H7 (cell line): ENCODE measurements around the gene PSME1. TPM values are rescaled to one million over a fixed set of nuclear protein-coding genes. Genes with fewer than 3 reads are reported as not detected.

Experiments used
- DNase-seq: peaks from one replicate; pipeline ENCODE4 v3.0.0; 2012
- H3K27me3 ChIP-seq: 2 replicates; pipeline ENCODE4 v1.6.0; 2011; ENCODE audit warnings: mild to moderate bottlenecking, low read length; ENCODE audit not compliant: control insufficient read depth, insufficient read depth
- H3K36me3 ChIP-seq: replicated peaks from 2 replicates; pipeline ENCODE4 v1.5.1; 2011; ENCODE audit warnings: low read length; ENCODE audit not compliant: control insufficient read depth, insufficient read depth
- H3K4me3 ChIP-seq: 2 replicates; pipeline ENCODE4 v1.5.1; 2011; ENCODE audit warnings: low read depth, mild to moderate bottlenecking, control low read depth, low read length, moderate library complexity; ENCODE audit not compliant: insufficient read depth
- total RNA-seq: library from RNA; depleted of rRNA; stranded (reverse); fragments of >200 nt; shearing (Covaris generic); gene quantifications from 2 replicates; pipeline ENCODE4 v1.2.3, GENCODE V29; 2014

PSME1 gene
- total RNA-seq, 1 experiment from 2014 or later = 49.3 TPM

- Histone ChIP-seq H3K27me3 (no peaks in the 10 kb centered on the region), H3K36me3 (peaks cover 17% of the 10 kb centered on the region), H3K4me3 (no peak overlapping the region)
- DNase-seq = no peak
These were observed 8.5 kb downstream of the PSME1 start for GRCh38 chr14:24144451-24144850.

- no peak for DNase-seq
- no peak overlapping the region for H3K4me3 ChIP-seq
- H3K27me3 ChIP-seq = no peaks in the 10 kb centered on the region
- H3K36me3 ChIP-seq = peaks cover 19% of the 10 kb centered on the region
These were observed 9.2 kb downstream of the PSME1 start for GRCh38 chr14:24145219-24145618.

- Histone ChIP-seq H3K27me3 (no peaks in the 10 kb centered on the region), H3K4me3 (peak overlapping the region; percentile 69), H3K36me3 (peaks cover 23% of the 10 kb centered on the region)
- DNase-seq = no peak
These were observed 9.9 kb downstream of the PSME1 start for GRCh38 chr14:24145690-24146452.

GRCh38 chr14:24146453-24146977 is 10.5 kb downstream of the PSME1 start, which contains the start of gene PSME2:
Gene PSME2 (minus strand): TSS chr14:24146610. CDS start chr14:24146581, 29 bp downstream.
- DNase-seq = peak; percentile 99
- Histone ChIP-seq H3K4me3 (peak within 1 kb of the TSS; percentile 84), H3K36me3 (peaks cover 29% of the 10 kb centered on the region), H3K27me3 (no peaks in the 10 kb centered on the region)

GRCh38 chr14:24146978-24147760 is 11.2 kb downstream of the PSME1 start, which contains the start of gene RNF31:
Gene RNF31 (plus strand): TSS chr14:24147498. CDS start chr14:24147699, 201 bp downstream.
- DNase-seq = peak; percentile 99
- H3K36me3 ChIP-seq = peaks cover 34% of the 10 kb centered on the region
- H3K4me3 ChIP-seq = peak within 1 kb of the TSS; percentile 84
- H3K27me3 ChIP-seq = no peaks in the 10 kb centered on the region

DNA sequence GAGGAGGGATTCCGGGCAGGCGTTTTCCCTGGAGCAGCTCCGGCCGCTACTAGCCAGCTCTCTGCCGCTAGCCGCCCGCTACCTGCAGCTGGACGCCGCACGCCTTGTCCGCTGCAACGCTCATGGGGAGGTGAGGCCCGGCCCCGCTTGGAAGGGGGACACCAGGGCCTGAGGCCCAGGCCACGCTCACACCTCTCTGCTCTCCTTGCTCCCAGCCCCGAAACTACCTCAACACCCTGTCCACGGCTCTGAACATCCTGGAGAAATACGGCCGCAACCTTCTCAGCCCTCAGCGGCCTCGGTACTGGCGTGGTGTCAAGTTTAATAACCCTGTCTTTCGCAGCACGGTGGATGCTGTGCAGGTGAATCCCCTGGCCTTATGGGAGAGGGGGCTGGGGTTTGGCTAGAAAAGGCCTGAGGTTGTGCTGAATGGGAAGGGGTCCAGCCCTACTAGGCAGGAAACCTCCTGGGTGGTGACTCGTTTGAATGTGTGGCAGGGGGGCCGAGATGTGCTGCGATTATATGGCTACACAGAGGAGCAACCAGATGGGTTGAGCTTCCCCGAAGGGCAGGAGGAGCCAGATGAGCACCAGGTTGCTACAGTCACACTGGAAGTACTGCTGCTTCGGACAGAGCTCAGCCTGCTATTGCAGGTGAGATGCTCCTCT is 11.9 kb downstream of the PSME1 start:
- DNase-seq = no peak
- Histone ChIP-seq H3K4me3 (peak overlapping the region; percentile 84), H3K27me3 (no peaks in the 10 kb centered on the region), H3K36me3 (peaks cover 35% of the 10 kb centered on the region)

DNA sequence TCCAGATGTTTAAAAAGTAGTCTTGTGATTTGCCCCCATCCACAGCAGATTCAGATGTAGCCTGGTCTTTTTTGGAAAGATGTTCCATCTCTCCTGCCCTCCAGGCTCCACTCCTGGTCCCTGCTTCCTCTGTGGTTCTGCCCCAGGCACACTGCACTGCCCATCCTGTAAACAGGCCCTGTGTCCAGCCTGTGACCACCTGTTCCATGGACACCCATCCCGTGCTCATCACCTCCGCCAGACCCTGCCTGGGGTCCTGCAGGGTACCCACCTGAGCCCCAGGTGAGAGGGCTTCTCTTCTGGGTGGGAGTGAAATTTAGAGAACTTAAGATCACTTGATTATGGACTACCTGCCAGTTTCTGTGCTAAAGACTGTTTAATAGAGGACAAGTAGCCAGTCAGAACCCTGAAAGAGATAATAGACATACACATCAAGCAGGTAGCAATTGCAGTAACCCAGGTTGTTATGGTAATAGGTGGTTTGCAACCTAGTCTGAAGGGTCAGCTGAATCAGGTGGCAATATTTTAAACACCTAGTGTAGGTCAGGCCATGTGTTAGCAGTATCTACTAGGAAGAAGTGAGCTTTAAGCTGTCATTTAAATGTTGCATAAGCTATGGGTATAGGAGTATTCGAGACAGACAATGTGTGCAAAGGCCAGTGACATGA is 13.4 kb downstream of the PSME1 start:
- Histone ChIP-seq H3K36me3 (peaks cover 34% of the 10 kb centered on the region), H3K4me3 (no peak overlapping the region)
- DNase-seq = no peak

DNA sequence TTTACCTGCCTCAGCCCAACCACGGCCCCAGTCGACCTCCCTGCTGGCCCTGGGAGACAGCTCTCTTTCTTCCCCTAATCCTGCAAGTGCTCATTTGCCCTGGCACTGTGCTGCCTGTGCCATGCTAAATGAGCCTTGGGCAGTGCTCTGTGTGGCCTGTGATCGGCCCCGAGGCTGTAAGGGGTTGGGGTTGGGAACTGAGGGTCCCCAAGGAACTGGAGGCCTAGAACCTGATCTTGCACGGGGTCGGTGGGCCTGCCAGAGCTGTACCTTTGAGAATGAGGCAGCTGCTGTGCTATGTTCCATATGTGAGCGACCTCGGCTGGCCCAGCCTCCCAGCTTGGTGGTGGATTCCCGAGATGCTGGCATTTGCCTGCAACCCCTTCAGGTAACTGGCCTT is 14.1 kb downstream of the PSME1 start:
- Histone ChIP-seq H3K36me3 (peaks cover 36% of the 10 kb centered on the region), H3K27me3 (no peaks in the 10 kb centered on the region), H3K4me3 (no peak overlapping the region)
- DNase-seq = no peak

More for the DNA sequence above, 13.4 kb downstream of the PSME1 start:
- H3K27me3 ChIP-seq = no peaks in the 10 kb centered on the region

GRCh38 chr14:24150567-24150966 is 14.6 kb downstream of the PSME1 start:
- H3K4me3 ChIP-seq = no peak overlapping the region

GRCh38 chr14:24150993-24151392 is 15.0 kb downstream of the PSME1 start:
- DNase-seq = no peak
- Histone ChIP-seq H3K27me3 (no peaks in the 10 kb centered on the region), H3K36me3 (peaks cover 44% of the 10 kb centered on the region), H3K4me3 (no peak overlapping the region)

More at GRCh38 chr14:24150567-24150966, 14.6 kb downstream of the PSME1 start:
- DNase-seq = no peak
- H3K27me3 ChIP-seq = no peaks in the 10 kb centered on the region
- peaks cover 40% of the 10 kb centered on the region for H3K36me3 ChIP-seq

DNA sequence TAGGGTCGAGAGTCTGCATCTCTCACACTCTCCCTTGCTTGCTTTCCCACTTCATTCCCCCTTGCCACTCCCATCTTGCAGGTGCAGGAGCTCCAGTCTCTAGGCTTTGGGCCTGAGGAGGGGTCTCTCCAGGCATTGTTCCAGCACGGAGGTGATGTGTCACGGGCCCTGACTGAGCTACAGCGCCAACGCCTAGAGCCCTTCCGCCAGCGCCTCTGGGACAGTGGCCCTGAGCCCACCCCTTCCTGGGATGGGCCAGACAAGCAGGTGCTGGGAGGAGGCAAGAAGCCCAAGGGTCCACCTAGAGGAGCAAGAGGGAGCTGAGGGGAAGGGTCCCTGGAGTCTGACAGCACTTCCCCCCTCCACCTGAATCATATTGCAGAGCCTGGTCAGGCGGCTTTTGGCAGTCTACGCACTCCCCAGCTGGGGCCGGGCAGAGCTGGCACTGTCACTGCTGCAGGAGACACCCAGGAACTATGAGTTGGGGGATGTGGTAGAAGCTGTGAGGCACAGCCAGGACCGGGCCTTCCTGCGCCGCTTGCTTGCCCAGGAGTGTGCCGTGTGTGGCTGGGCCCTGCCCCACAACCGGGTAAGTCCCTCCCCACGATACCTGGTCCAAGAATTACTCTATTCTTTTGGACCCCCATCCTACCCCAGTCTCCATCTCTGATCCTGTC is 15.5 kb downstream of the PSME1 start:
- H3K36me3 ChIP-seq = peaks cover 46% of the 10 kb centered on the region
- no peak overlapping the region for H3K4me3 ChIP-seq
- no peaks in the 10 kb centered on the region for H3K27me3 ChIP-seq
- DNase-seq = no peak

GRCh38 chr14:24155100-24155499 is 19.1 kb downstream of the PSME1 start:
- H3K27me3 ChIP-seq = no peaks in the 10 kb centered on the region
- H3K4me3 ChIP-seq = no peak overlapping the region
- no peak for DNase-seq
- H3K36me3 ChIP-seq = peaks cover 59% of the 10 kb centered on the region

DNA sequence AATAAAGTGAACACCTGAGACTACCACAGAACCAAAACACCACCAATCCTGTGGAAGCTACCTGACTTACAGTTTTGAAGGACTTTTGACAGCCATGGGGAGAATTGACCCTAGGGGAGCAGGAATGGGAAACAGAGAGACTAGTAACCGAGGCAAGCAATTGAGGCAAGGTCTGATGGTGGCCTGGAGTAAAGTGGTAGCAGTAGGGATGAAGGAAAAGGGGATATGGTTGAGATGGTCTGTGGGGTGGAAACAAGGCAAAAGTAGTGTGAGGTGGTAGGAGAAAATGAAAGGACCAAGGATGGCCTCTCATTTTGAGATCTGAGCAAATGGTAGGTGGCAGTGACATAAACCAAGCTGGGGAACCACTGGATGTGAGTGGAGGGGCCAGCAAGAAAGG is 20.8 kb downstream of the PSME1 start:
- no peak for DNase-seq
- Histone ChIP-seq H3K4me3 (no peak overlapping the region), H3K36me3 (peaks cover 44% of the 10 kb centered on the region), H3K27me3 (no peaks in the 10 kb centered on the region)
